ENCODE results near the gene CWC25. TPM values are rescaled to one million over a fixed set of nuclear protein-coding genes. Genes with fewer than 3 reads are reported as not detected.

Gene CWC25
- total RNA-seq, 1 donor from 2014 or later, result 16.8 TPM

DNA sequence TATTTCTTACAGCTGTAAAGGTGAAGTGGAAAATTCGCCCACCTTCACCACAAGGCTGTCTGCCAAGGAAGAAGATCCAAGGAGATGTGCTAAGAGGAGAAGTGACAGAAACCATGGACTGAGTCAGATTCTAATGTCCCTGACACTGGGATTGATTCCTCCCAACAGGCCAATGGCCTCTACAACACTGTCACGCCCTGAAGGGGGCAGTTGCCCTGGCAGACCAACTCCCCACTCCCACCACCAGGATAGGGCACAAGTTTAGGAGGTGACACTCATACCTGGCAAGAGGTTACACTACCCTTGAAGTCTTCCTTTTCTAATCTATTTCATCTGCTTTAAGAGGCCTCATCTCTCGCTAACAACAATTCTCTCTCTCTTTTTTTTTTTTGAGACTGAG is 41.9 kb downstream of the CWC25 start:
- no peak for DNase-seq

DNA sequence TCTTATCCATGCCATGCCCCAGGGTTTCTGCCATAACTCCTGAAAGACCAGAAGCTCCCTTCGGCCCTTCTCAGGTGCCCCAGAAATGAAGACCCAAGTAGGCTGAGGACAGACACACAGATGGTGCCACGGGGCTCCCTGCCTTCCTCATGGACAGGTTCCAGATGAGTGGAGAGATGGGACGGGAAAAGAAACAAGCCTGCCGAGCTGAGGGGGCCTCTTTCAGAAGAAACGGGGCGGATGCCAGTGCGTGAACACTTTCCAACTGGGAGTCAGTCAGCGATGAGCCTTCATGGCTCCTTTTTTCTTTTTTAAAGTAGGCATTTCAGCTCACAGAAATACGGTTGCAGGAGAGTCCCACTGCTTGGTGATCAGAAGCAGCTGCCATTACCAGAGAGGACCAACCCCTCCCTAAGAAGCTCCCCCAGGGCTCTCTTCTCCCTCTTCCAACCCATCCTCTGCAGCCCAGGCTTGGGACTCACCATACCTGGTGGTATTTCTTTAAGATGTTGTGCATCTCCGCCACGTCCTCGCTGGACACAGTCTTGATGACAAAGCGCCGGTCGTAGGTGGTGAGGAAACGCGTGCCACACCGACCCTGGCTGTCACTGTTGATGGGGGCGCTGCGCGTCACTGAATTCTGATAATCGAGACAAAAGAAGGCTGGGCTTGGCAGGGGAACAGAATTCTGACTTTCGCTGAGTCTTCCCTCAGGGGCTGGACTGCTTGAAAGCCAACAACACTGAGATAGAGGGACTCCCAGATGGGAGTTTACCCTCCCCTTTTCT is 45.0 kb downstream of the CWC25 start:
- no peak for DNase-seq

DNA sequence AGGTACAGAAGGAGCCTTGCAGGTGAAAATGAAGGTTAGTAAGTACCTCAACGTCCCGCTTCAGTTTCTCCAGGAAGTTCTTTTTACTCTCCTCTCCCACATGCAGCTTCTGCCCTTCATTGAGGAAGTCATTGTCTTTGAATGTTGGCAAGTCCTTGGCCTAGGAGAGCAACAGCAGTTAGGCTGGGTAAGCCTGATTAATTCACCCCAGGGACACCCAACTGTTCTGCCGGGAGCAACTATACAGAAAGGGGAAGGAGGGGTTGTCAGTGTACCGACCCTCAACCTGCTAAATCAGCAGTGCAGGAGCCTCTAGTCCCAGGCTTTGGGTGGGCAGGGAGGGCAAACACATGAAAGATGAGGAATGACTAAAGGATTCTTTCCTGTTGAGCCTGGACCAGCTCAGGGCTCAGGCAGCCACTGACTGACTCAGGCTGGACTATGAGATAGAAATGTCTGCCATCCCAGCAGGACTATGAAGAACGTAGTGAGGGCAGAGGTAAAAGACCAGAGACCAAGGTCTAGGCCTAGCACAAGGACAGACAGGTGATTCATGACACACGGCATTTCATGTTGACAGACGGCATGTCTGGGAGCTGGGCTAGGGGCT is 47.4 kb downstream of the CWC25 start:
- no peak for DNase-seq

DNA sequence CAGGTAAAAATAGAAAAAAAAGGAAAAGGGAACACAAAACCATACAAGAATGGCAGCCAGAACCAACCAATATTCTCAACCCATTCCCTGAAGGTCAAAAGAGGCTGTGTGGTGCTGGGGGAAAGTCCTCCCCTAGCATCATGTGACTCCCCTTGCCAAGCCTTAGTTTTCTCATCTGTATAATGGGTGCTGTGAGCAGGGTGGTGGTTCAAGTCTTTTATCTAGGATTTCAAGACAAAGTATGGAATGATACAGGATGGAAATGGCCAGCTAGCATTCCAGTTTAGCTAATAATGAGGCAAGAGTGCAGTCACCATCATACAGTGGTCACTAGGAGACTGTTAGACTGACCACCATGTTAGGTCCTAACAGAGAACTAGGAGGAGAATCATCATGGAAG is 51.9 kb downstream of the CWC25 start:
- DNase-seq, result no peak

DNA sequence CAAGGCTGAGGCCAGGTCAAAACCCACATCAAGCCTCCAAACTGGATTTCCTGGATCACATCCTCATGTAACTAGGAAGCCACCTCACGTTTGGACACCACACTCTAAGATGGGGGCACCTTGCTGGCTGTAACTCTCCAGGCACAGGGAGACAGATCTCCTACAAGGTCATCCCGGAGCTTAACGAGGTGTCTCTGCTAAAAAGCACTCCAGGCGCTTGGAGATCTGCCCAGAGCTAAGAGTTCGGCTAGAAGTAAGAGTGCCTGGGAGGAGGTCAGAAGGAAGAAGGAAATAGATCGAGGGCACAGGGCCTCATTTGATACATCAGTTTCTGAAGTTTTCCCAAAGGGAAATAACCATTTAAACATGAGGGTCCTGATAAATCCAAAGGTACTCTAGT is 56.7 kb downstream of the CWC25 start:
- DNase-seq, result no peak

DNA sequence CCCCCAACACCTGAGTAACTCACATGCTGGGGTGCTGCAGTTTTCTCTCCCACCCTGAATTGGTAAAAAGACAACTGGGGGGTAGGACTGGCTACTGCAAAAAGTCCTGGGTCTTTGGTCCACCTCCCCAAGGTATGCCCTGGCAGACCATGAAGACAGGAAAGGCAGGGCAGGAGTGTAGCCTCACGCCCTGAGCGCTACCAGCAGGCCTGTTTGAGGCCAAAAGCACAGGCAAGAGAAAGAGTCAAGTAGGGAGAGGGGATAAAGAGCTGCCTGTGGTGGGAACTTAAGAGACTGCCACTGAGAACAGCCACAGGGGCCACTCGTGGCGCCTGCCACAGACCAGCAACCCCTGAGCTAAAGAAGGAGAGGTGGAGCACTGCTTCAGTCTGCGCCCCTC is 58.8 kb downstream of the CWC25 start:
- DNase-seq, result no peak

DNA sequence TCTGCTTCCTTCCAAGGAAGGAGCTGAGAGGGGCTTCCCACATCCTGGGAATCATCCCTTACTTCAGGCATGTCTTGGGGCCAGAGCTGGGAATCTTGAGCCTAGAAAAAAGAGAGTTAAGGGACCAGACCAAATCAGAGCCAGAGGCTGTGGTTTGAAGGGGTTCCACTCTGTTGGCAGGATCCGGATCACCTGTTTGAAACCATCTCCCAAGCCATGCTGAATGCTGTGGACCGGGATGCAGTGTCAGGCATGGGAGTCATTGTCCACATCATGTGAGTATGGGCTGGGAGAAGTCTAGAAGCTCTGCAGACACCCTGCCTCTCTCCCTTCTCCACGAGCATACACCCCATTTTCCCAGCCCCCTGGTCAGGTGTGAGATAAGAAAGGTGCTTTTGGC is 62.9 kb downstream of the CWC25 start:
- no peak for DNase-seq

DNA sequence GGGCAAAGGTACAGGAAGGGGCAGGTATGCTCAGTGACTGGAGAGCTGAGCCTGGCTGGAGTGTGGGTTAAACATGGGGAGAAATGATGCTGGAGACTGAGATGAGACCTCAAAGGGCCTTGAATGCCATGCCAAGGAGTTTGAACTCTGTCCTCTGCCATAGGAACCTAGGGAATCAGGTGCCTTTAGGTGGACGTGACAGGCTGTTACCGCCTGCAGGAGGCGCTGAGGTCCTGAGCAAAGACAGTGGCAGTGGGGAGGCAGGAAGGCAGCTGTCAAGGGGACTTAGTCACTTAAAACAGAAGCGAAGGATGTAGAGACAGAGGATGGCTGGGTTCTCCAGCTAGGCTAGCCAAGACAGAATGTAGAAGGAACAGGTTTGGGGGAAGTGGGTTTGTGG is 63.5 kb downstream of the CWC25 start:
- no peak for DNase-seq

DNA sequence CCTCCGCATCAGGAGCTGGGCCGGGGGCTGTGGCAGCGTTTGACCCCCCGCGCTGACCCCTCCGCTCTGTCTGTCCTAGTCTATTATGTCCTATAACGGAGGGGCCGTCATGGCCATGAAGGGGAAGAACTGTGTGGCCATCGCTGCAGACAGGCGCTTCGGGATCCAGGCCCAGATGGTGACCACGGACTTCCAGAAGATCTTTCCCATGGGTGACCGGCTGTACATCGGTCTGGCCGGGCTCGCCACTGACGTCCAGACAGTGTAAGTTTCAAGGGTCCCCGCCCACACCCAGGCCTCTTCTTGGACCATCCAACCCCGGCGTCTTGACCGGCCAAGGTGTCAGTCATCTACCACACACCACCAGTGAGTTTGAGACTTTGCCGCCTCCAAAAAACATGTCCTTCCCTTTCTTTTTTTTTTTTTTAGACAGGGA is 72.0 kb downstream of the CWC25 start:
- no peak for DNase-seq

DNA sequence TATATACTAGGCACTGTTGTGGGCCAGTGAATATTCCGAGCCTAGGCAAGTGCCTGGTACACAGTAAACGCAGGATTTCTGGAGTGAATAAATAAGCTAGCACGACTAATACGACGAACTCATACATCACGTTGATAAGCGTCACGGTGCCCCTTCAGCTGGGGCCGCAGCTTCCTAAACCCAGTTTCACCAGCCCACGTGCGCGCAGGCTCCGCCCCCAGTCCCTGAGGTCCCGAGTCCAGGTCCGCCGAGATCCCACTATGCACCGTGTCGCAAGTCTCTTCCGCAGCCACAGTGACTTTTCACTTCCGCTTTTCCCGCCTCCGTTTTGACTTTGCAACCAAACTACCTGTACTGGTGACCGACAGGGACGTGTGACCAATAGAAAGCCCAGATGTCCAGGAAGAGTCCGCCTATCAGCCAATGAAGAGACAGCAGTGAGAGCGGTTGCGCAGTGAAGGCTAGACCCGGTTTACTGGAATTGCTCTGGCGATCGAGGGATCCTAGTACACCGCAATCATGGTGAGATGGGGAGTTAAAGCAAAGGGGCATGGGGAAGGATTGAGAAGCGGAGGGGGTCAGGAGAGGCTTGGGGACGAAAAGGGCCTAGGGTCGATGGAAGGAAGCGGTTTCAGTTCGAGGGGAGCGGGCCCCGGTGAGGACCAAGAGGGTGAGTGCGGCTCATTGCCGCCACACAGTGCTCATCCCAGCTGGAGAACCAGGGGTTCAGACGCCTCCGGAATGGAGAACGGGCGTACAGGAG is 72.6 kb downstream of the CWC25 start, which contains the start of gene PSMB3:
Gene PSMB3, plus strand, starts transcription at position 434 of the 763 bp plus-strand sequence. Its CDS starts 86 bp downstream, at position 520.
- peak; percentile 99 for DNase-seq

DNA sequence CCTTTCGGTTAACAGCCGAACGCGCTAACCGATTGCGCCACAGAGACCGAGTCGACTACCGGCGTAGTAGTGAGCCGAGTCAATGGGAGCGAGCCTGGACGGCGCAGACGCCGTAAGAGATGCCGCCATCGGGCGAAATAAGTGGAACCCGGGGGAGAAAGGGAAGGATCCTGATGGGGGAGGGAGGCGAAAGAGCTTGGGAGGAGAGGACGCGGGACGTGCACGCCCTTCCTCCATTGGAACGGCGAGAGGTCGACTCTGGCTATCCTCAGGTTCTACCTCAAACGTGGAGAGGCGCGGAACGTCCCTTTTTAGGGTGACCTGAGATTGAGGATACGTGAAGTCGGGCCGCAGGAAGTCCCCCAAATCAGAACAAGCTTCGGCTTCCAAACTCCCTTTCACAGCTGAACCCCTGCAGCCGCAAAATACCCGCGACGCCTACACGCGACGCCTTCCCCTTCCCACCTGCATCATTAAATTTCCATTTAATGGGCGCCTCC is 73.3 kb downstream of the CWC25 start:
- peak; percentile 79 for DNase-seq

DNA sequence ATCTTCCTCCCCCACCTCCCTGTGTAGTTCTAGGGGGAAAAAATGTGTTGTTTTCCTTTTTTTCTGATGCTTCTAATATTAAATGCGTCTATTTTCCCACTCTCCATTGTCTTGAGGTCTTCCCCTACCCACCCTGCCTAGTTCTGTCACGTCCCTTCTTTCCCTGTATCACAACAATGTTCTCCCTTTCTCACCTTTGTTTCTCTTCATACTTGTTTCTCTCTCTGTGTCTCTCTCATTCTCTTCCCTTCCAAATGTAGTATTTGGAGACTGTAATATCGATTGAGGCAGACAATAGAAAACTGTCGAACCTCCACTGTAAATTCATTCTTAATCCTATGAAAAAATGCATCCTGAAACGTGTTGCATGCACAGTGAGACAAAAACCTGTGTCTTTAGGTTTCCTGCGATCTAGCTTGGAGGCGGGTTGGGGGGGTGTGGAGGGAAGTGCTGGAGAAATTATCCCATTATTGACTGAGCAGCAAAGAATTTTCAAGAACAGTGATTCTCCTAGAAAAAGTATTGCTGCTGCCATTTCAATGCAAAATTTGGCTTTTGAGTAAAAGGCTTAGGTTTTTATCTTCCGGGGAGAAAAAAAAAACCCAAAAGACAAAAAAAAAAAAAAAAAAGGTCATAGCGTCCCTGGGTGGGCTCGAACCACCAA is 73.8 kb downstream of the CWC25 start:
- no peak for DNase-seq

Small RNA genes within 50 kb of the gene (small RNA-seq; reads per million reads assigned to genes)
- gene MIR4727 (ENCODE audit: low replicate concordance) (not detected), gene RNU6-866P (ENCODE audit: low replicate concordance) (not detected), gene SNORA21 (ENCODE audit: low replicate concordance) (not detected), gene SNORA21B (ENCODE audit: low replicate concordance) (not detected)

Other genes with a start within 250 kb of the CWC25 start
- gene SRCIN1, start 219.4 kb downstream of the CWC25 start, total RNA-seq, result 3.5 TPM
- 0.49 TPM for gene EPOP, start 150.4 kb downstream of the CWC25 start, total RNA-seq
- gene MLLT6, start 120.0 kb downstream of the CWC25 start, total RNA-seq, result 23.4 TPM
- gene CISD3, start 95.0 kb downstream of the CWC25 start, total RNA-seq, result 1.6 TPM
- gene PCGF2, start 77.0 kb downstream of the CWC25 start, total RNA-seq, result 5.5 TPM
- 106 TPM for gene PSMB3, start 72.6 kb downstream of the CWC25 start, total RNA-seq
- gene PIP4K2B, start 25.8 kb downstream of the CWC25 start, total RNA-seq, result 27.7 TPM
- gene RPL23, start 28.4 kb upstream of the CWC25 start, total RNA-seq, result 2,261 TPM
- 44.4 TPM for gene LASP1, start 44.7 kb upstream of the CWC25 start, total RNA-seq
- not detected for gene FBXO47, start 142.1 kb upstream of the CWC25 start, total RNA-seq